Keratinocyte (primary cell): ENCODE data around the gene BCL2.

Experiments used
- CTCF ChIP-seq, 3 experiments: IDR thresholded peaks in 1 of 3; conservative IDR thresholded peaks in 1 of 3; optimal IDR thresholded peaks in 1 of 3; 2 replicates in 2 of 3; 3 replicates in 1 of 3; pipeline versions ENCODE3 to v1.5.1; 2011; ENCODE audit warnings: low read length in 3 of 3, mild to moderate bottlenecking in 3 of 3, moderate library complexity in 2 of 3, control low read depth in 1 of 3, inconsistent platforms in 1 of 3; ENCODE audit not compliant: insufficient read depth in 2 of 3; ENCODE audit errors: extremely low read depth in 1 of 3
- EZH2 ChIP-seq: IDR thresholded peaks from one replicate; pipeline ENCODE4 v1.6.1; 2012; ENCODE audit warnings: inconsistent platforms, mild to moderate bottlenecking, low read length, moderate library complexity

- TF ChIP-seq CTCF (optimal IDR thresholded peaks at IDR 0.05 in 1 of 3, IDR thresholded peaks at IDR 0.05 in 1 of 3, conservative IDR thresholded peaks at IDR 0.05 in 1 of 3; ENCODE audit: extremely low read depth in 1 of 3, insufficient read depth in 2 of 3, low read length in 3 of 3) (no peak), EZH2 (no peak)
Measured at GRCh38 chr18:63085611-63086010, 234.0 kb downstream of the BCL2 start.
